GM06990 (cell line): ENCODE measurements around the gene EVC.

Experiments
- DNase-seq: peaks from one replicate; pipeline ENCODE4 v3.0.0-alpha.2; 2011; ENCODE audit not compliant: insufficient read length; ENCODE audit errors: extremely low read depth
- H3K27me3 ChIP-seq: replicated peaks from 2 replicates; pipeline ENCODE4 v1.6.0; 2011; ENCODE audit warnings: low read length; ENCODE audit not compliant: control insufficient read depth, insufficient read depth
- H3K36me3 ChIP-seq: 2 replicates; pipeline ENCODE4 v1.5.1; 2011; ENCODE audit warnings: low read length; ENCODE audit not compliant: control insufficient read depth, insufficient read depth
- H3K4me3 ChIP-seq: replicated peaks from 2 replicates; pipeline ENCODE4 v1.5.1; 2011; ENCODE audit warnings: low read depth, mild to moderate bottlenecking, control low read depth, low read length
- TF ChIP-seq, protein P1 (sequence below): IDR thresholded peaks from 2 replicates; pipeline ENCODE4 v1.5.1; 2011; ENCODE audit warnings: low read length, control low read depth, mild to moderate bottlenecking, inconsistent platforms; ENCODE audit not compliant: insufficient read depth, poor library complexity, severe bottlenecking

The EVC gene

DNA sequence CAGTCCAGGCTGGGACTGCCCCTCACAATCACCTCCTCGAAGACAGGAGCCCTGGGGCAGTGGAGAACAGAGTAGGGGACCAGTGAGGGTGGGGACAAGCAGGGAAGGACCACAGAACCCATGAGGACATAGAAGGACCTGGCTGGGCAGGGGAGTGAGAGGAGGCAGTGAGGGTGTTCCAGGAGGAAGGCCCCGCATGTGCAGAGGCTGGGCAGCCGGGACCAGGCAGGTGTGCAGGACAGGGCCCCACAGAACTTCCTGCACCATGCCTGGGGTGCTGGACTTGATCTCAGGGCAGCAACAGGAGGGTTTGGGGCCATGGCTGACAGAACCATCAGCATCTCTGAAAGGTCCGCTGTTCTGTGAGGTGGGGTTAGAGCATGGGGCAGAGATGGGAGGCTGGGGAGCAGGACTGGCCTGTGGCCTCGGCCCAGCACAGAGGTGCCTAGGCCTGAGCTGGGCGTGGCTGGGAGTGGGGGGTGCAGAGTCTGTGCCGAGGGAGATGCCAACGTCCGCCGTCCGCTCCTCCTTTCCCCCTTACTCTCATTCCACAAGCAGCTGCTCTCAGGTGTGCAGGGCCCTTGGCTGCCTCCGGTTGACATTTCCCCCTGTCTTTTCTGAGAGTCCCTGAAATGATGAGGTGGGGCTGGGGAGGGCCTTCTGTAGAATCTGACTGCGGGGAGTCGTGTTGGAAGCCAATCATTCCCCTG, 40.8 kb downstream of the EVC start:
- no peak for DNase-seq
- no peaks in the 10 kb centered on the region for H3K27me3 ChIP-seq
- no peak overlapping the region for H3K4me3 ChIP-seq
- TF ChIP-seq, protein P1, sequence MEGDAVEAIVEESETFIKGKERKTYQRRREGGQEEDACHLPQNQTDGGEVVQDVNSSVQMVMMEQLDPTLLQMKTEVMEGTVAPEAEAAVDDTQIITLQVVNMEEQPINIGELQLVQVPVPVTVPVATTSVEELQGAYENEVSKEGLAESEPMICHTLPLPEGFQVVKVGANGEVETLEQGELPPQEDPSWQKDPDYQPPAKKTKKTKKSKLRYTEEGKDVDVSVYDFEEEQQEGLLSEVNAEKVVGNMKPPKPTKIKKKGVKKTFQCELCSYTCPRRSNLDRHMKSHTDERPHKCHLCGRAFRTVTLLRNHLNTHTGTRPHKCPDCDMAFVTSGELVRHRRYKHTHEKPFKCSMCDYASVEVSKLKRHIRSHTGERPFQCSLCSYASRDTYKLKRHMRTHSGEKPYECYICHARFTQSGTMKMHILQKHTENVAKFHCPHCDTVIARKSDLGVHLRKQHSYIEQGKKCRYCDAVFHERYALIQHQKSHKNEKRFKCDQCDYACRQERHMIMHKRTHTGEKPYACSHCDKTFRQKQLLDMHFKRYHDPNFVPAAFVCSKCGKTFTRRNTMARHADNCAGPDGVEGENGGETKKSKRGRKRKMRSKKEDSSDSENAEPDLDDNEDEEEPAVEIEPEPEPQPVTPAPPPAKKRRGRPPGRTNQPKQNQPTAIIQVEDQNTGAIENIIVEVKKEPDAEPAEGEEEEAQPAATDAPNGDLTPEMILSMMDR = no peak
- peaks cover 24% of the 10 kb centered on the region for H3K36me3 ChIP-seq

DNA sequence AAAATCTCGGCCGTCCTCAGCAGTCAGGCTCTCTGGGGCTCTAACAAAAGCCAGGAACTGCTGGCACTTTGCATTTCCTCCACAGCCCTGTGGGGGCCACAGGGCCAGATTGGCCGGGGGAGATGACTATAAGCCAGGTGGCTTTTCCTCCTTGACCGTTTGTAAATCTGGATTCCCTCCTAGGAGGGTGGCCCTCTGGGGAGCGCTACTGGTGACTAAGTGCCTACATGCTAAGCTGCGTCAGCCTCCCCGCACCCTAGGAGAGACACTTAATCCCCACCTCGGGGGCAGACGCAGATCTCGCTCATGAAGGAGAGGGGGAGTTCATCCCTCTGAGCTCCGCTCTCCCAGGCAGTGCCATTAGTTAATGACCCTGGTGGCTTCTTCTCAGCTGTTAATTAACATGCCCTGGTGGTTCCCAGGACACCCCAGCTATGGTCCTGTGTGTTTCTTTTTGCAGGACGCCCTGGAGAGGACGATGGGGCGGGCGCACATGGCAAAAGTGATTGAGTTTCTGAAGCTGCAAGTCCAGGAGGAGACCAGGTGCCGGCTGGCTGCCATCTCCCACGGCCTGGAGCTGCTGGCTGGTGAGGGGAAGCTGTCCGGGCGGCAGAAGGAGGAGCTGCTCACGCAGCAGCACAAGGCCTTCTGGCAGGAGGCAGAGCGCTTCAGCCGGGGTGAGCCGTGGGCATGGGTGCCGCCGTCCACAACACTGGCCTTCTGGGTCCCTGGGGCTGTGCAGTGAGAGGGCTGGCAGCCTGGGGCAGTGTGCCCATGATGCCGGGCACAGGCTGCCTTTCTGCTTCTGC, 41.6 kb downstream of the EVC start:
- TF ChIP-seq, protein P1 = no peak
- no peaks in the 10 kb centered on the region for H3K27me3 ChIP-seq
- no peak overlapping the region for H3K4me3 ChIP-seq
- no peak for DNase-seq
- peaks cover 26% of the 10 kb centered on the region for H3K36me3 ChIP-seq

DNA sequence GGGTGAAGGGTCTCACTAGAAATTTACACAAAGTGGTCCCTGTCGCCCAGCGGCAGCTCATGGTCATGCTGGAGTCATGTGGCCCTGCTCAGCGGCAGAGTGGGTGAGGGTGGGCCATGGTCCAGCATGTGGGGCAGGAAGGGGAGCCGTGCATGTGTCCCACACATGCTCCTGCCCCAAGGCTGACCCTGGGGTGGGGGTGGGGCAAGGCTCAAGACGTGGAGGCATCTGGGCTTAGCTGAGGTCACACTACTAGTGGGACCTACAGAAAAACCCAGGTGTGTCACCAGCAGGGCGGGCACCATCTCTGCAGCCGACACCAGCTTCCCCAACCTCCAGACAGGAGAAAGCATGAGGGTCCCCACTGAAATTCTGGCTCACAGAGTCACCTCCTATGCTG, 42.4 kb downstream of the EVC start:
- H3K4me3 ChIP-seq = no peak overlapping the region
- H3K27me3 ChIP-seq = no peaks in the 10 kb centered on the region
- DNase-seq = no peak
- TF ChIP-seq, protein P1 = no peak
- peaks cover 26% of the 10 kb centered on the region for H3K36me3 ChIP-seq

DNA sequence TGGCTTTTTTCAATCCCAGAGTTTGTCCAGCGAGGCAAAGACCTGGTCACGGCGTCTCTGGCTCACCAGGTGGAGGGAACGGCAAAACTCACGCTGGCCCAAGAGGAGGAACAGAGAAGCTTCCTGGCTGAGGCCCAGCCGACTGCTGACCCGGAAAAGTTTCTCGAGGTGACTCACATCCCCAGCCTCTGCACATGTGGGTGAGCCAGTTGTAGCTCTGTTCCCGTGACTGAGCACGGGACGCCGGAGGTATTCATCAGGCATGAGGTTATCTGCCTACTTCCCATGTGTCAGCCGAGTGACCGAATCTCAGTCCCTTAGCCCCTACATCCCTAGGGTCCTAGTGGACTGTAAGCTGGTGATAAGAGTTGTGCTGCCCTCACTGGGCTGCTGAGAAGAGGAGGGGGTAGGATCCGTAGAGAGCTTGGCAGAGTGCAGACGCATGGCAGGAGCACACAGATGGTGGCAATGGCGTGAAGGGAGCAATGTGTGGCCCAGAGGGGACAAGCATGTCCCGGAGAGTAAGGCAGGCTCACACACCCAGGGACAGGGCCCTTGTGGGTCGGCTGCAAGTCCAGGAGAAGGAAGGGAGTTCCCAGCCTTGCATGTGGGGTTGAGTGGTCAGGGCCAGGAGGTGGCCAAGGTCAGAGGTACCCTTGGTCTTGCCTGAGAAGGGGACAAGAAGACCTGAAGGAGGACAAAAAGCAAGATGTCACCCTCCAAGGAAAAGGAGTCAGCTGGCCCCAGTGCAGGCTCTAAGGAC, 42.9 kb downstream of the EVC start:
- no peak overlapping the region for H3K4me3 ChIP-seq
- H3K27me3 ChIP-seq = no peaks in the 10 kb centered on the region
- TF ChIP-seq, protein P1 = no peak
- DNase-seq = peak; percentile 31
- H3K36me3 ChIP-seq = peaks cover 26% of the 10 kb centered on the region

DNA sequence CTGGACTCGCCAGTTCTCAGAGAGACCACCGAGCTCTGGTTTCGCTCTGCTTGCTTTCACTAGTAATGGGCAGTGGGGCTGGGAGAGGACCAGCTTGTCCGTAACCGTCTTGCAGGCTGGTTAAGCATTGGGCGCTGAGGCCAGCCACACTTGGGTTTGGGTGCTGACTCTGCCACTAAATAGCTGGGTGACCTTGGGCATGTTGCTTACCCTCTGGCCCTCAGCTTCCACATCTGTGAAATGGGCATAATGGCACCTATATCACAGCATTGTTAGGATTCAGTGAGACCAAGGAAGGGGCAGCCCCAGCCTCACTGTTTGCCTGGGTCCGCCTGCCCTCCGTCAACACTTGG, 43.5 kb downstream of the EVC start:
- TF ChIP-seq, protein P1 = no peak
- Histone ChIP-seq H3K4me3 (no peak overlapping the region), H3K36me3 (peaks cover 24% of the 10 kb centered on the region)

More for the DNA sequence above, 43.5 kb downstream of the EVC start:
- no peaks in the 10 kb centered on the region for H3K27me3 ChIP-seq
- no peak for DNase-seq
